ENCODE results near the gene LRFN3.

- TF ChIP-seq CTCF (IDR thresholded peaks at IDR 0.05; ENCODE audit: low read depth, low read length) (peak; percentile 55), EZH2phosphoT487 (IDR thresholded peaks at IDR 0.05; ENCODE audit: low read depth) (no peak)
These were observed 41.5 kb downstream of the LRFN3 start for GRCh38 chr19:35977446-35978222.
